ENCODE data around the gene SMARCD2. TPM values are rescaled to one million over a fixed set of nuclear protein-coding genes. Genes with fewer than 3 reads are reported as not detected.

SMARCD2 gene
- total and polyA plus RNA-seq, 2 of the 13 experiments (the other 11 are each of a cell fraction or from before 2014, with no cell fraction given), result 122 to 150 TPM

GRCh38 chr17:63841350-63842172, 924 bp downstream of the SMARCD2 start (continued):
- peak; percentile 68 for TF ChIP-seq PITX1 (CRISPR knock-in tag; IDR thresholded peaks at IDR 0.05)
- peak; percentile 91 for TF ChIP-seq ZNF605 (CRISPR knock-in tag; IDR thresholded peaks at IDR 0.05)
- TF ChIP-seq FOXJ3 (CRISPR knock-in tag; IDR thresholded peaks at IDR 0.05; ENCODE audit: borderline replicate concordance), result 0 out of 2 replicates have a peak, but pooled peaks have one; percentile 29
- TF ChIP-seq ZMYM2 (CRISPR knock-in tag; IDR thresholded peaks at IDR 0.05), result 0 out of 2 replicates have a peak, but pooled peaks have one; percentile 41
- TF ChIP-seq, protein P1, sequence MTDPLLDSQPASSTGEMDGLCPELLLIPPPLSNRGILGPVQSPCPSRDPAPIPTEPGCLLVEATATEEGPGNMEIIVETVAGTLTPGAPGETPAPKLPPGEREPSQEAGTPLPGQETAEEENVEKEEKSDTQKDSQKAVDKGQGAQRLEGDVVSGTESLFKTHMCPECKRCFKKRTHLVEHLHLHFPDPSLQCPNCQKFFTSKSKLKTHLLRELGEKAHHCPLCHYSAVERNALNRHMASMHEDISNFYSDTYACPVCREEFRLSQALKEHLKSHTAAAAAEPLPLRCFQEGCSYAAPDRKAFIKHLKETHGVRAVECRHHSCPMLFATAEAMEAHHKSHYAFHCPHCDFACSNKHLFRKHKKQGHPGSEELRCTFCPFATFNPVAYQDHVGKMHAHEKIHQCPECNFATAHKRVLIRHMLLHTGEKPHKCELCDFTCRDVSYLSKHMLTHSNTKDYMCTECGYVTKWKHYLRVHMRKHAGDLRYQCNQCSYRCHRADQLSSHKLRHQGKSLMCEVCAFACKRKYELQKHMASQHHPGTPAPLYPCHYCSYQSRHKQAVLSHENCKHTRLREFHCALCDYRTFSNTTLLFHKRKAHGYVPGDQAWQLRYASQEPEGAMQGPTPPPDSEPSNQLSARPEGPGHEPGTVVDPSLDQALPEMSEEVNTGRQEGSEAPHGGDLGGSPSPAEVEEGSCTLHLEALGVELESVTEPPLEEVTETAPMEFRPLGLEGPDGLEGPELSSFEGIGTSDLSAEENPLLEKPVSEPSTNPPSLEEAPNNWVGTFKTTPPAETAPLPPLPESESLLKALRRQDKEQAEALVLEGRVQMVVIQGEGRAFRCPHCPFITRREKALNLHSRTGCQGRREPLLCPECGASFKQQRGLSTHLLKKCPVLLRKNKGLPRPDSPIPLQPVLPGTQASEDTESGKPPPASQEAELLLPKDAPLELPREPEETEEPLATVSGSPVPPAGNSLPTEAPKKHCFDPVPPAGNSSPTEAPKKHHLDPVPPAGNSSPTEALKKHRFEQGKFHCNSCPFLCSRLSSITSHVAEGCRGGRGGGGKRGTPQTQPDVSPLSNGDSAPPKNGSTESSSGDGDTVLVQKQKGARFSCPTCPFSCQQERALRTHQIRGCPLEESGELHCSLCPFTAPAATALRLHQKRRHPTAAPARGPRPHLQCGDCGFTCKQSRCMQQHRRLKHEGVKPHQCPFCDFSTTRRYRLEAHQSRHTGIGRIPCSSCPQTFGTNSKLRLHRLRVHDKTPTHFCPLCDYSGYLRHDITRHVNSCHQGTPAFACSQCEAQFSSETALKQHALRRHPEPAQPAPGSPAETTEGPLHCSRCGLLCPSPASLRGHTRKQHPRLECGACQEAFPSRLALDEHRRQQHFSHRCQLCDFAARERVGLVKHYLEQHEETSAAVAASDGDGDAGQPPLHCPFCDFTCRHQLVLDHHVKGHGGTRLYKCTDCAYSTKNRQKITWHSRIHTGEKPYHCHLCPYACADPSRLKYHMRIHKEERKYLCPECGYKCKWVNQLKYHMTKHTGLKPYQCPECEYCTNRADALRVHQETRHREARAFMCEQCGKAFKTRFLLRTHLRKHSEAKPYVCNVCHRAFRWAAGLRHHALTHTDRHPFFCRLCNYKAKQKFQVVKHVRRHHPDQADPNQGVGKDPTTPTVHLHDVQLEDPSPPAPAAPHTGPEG (CRISPR knock-in tag; IDR thresholded peaks at IDR 0.05), result 0 out of 2 replicates have a peak, but pooled peaks have one; percentile 56
- peak; percentile 56; the same call in 1 of the 2 replicates for TF ChIP-seq ARID2 (CRISPR knock-in tag; IDR thresholded peaks at IDR 0.05; ENCODE audit: borderline replicate concordance)
- TF ChIP-seq ZFX (CRISPR knock-in tag; IDR thresholded peaks at IDR 0.05; ENCODE audit: low read depth), result peak; percentile 66; the same call in 1 of the 2 replicates
- TF ChIP-seq ZSCAN25 (CRISPR knock-in tag; IDR thresholded peaks at IDR 0.05), result 0 out of 2 replicates have a peak, but pooled peaks have one; percentile 48
- TF ChIP-seq PAX8 (CRISPR knock-in tag; IDR thresholded peaks at IDR 0.05; ENCODE audit: borderline replicate concordance), result no peak
- TF ChIP-seq HCFC1 (IDR thresholded peaks at IDR 0.05; ENCODE audit: low read depth, low read length), result 0 out of 2 replicates have a peak, but pooled peaks have one; percentile 9
- TF ChIP-seq DPF2 (CRISPR knock-in tag; IDR thresholded peaks at IDR 0.05; ENCODE audit: borderline replicate concordance, low read depth), result 0 out of 2 replicates have a peak, but pooled peaks have one; percentile 19
- no peak for TF ChIP-seq NFYC (CRISPR knock-in tag; IDR thresholded peaks at IDR 0.05)
- TF ChIP-seq ZFP91 (CRISPR knock-in tag; IDR thresholded peaks at IDR 0.05; ENCODE audit: borderline replicate concordance), result peak; percentile 64
- TF ChIP-seq ZNF10 (CRISPR knock-in tag; IDR thresholded peaks at IDR 0.05; ENCODE audit: borderline replicate concordance, low read depth), result 0 out of 2 replicates have a peak, but pooled peaks have one; percentile 59
- TF ChIP-seq ZNF781 (CRISPR knock-in tag; IDR thresholded peaks at IDR 0.05; ENCODE audit: borderline replicate concordance, not compliant biosample characterization), result peak; percentile 22
- TF ChIP-seq IRF9 (CRISPR knock-in tag; IDR thresholded peaks at IDR 0.05; ENCODE audit: borderline replicate concordance), result peak; percentile 59; the same call in 1 of the 2 replicates
- 0 out of 2 replicates have a peak, but pooled peaks have one; percentile 46 for TF ChIP-seq RFXAP (CRISPR knock-in tag; IDR thresholded peaks at IDR 0.05; ENCODE audit: borderline replicate concordance)
